LoVo (cell line): ENCODE data around the gene IGSF11.
A peak's percentile ranks its signal among the peaks of the same experiment; 100 is the strongest.
"Not testable (repeated sequence)": the region's sequence is repeated elsewhere in the genome, so short reads cannot be mapped to it uniquely, and the experiment has no call there.

ENCODE experiments used
- DNase-seq: peaks from one replicate; pipeline ENCODE4 v3.0.0-alpha.2; 2016; ENCODE audit warnings: low spot score

The IGSF11 gene

GRCh38 chr3:119034256-119035013 is at the start of gene IGSF11:
Gene IGSF11 (minus strand): TSS chr3:119034846. CDS start chr3:119034582, 264 bp downstream.
- DNase-seq: peak; percentile 50

GRCh38 chr3:119080364-119080763 is 45.7 kb upstream of the IGSF11 start:
- DNase-seq: no peak

- no peak for DNase-seq
Measured at GRCh38 chr3:119073258-119074001, 38.8 kb upstream of the IGSF11 start.

- not testable (repeated sequence) for DNase-seq
Measured at GRCh38 chr3:119072451-119072850, 37.8 kb upstream of the IGSF11 start.

- DNase-seq: no peak
Measured at GRCh38 chr3:119069725-119070124, 35.1 kb upstream of the IGSF11 start.

- no peak for DNase-seq
Measured at GRCh38 chr3:119063471-119063870, 28.8 kb upstream of the IGSF11 start.

GRCh38 chr3:119062892-119063291 is 28.2 kb upstream of the IGSF11 start:
- DNase-seq: no peak

GRCh38 chr3:119044593-119044992 is 9.9 kb upstream of the IGSF11 start:
- no peak for DNase-seq

- DNase-seq: no peak
Measured at GRCh38 chr3:119042162-119042561, 7.5 kb upstream of the IGSF11 start.

- no peak for DNase-seq
Measured at GRCh38 chr3:119035014-119035346, 334 bp upstream of the IGSF11 start.

- DNase-seq: no peak
Measured at GRCh38 chr3:119033393-119034255, 1.0 kb downstream of the IGSF11 start.

- DNase-seq: no peak
Measured at GRCh38 chr3:119025171-119025795, 9.4 kb downstream of the IGSF11 start.

- DNase-seq: no peak
Measured at GRCh38 chr3:119019767-119020518, 14.7 kb downstream of the IGSF11 start.

GRCh38 chr3:119018690-119019463 is 15.8 kb downstream of the IGSF11 start:
- no peak for DNase-seq

- DNase-seq: no peak
Measured at GRCh38 chr3:119015942-119016341, 18.7 kb downstream of the IGSF11 start.

GRCh38 chr3:119013951-119014350 is 20.7 kb downstream of the IGSF11 start:
- DNase-seq: no peak

- DNase-seq: no peak
Measured at GRCh38 chr3:119011528-119011927, 23.1 kb downstream of the IGSF11 start.

- no peak for DNase-seq
Measured at GRCh38 chr3:118997190-118997589, 37.5 kb downstream of the IGSF11 start.

GRCh38 chr3:118991775-118992174 is 42.9 kb downstream of the IGSF11 start:
- DNase-seq: no peak

- no peak for DNase-seq
Measured at GRCh38 chr3:118990823-118991560, 43.7 kb downstream of the IGSF11 start.
